Urothelium cell line (cell line): ENCODE results near the gene PPP4R2.

Experiments
- DNase-seq: peaks from one replicate; pipeline ENCODE4 v3.0.0; 2011; ENCODE audit warnings: low spot score, mixed read lengths
- FAIRE-seq: peaks from 2 replicates; lab custom pipeline; 2011; peaks lifted over from hg19 to GRCh38; lab: Jason Lieb, UNC

The PPP4R2 gene

DNA sequence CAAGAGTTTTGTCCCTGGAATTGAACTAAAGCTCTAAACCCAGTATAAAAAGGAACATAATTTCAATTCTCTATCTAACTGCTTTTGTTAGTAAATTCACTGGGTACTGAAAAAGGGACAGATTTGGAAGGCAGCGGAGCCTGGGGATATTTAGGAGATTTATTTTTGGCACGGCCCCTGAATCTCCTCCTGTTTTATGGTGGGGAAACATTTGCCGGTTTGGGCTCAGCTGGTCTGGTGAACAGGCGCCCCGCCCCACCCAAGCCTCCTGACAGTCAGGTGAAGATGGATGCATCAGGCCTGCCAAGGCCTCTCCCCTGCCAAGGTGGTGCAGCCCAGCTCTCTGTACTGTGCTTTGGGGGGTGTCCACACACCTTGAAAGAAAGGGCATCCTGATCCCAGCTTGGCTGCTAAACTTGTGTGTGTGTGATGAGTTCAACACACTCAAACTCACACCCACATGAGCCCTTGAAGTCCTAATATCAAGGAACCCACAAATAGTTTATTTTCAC, 111.1 kb downstream of the PPP4R2 start:
- DNase-seq (no peak), FAIRE-seq (no peak)

DNA sequence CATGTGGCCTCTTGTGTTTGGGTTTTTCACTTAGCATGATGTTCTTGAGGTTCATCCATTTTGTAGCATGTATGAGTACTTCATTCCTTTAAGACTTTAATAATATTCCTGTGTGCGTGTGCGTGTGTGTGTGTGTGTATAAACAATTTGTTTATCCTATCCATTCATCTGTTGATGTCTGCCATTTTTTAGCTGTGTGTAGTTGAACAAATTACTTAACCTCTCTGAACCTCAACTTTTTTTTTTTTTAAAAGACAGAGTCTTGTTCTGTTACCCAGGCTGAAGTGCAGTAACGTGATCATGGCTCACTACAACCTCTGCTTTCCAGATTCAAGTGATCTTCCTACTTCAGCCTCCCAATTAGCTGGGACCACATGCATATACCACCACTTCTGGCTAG, 112.1 kb downstream of the PPP4R2 start:
- DNase-seq (no peak), FAIRE-seq (no peak)

DNA sequence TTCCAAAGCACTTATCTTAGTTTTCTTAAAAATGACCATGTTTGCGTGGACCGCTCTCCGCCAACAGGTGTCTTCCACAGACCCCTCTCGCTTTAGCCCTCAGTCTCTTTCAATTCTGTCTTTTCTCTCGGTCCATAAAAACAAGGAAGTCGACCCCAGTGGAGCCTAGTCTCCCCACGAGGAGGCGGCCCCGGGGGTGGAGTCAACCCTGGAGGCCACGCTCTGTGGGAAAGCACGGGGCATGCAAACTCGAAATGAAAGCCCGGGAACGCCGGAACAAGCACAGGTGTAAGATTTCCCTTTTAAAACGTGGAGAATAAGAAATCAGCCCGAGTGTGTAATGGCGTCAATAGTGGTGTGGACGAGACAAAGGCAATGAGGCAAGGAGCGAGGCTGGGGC, 113.9 kb downstream of the PPP4R2 start:
- DNase-seq (no peak), FAIRE-seq (no peak)

DNA sequence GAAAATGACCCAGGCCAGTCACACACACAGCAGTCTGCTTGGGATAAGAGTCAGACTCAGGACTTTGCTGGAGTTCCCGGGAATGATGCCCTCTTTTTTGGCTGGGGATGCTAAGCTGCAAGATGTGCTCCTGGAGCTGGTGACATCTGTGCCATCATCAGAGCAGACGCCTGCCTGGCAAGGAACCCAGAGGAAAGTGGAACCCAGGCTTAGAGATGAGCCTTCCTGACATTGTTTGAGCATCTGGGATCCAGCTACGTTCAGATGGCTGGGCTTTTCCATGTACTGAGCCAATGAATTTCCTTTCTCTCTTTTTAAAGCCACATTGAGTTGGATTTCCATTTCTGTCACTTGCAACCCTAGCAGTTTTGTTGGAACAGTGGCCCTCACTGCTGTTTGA, 118.1 kb downstream of the PPP4R2 start:
- DNase-seq (no peak), FAIRE-seq (no peak)

DNA sequence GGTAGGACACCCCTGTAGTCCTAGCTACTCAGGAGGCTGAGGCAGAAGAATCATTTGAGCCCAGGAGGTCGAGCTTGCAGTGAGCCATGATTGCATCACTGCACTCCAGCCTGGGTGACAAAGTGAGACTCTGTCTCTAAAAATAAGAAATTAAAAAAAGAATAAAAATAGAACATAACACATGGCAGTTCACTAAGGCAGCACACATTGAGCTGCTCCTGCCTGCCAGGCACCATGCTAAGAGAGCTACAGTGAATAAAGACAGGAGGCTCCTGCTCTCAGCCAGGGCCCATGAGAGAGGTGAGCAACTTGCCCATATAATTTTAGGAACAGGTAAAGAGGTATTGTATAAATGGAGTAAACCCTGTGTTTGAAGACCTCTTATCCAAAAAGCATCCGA, 119.2 kb downstream of the PPP4R2 start:
- FAIRE-seq (no peak), DNase-seq (no peak)
